GF-D8 (cell line): ENCODE results near the gene ANKRD40.
"Not testable (repeated sequence)": the region's sequence is repeated elsewhere in the genome, so short reads cannot be mapped to it uniquely, and the experiment has no call there.

Source experiments
- DNase-seq: peaks from one replicate; lab custom pipeline; 2025; lab: John Stamatoyannopoulos, UW

ANKRD40 gene

DNA sequence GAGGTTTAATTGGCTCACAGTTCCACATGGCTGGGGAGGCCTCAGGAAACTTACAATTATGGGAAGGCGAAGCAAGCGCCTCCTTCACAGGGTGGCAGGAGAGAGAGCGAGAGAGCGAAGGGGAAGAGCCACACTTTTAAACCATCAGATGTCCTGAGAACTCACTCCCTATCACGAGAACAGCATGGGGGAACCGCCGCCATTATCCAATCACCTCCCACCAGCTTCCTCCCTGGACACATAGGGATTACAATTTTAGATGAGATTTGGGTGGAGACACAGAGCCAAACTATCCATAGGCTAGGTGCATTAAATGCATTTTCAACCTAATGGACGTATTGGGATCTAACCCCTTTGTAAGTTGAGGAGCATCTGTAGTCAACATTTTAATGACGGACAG, 4.9 kb upstream of the ANKRD40 start:
- no peak for DNase-seq

DNA sequence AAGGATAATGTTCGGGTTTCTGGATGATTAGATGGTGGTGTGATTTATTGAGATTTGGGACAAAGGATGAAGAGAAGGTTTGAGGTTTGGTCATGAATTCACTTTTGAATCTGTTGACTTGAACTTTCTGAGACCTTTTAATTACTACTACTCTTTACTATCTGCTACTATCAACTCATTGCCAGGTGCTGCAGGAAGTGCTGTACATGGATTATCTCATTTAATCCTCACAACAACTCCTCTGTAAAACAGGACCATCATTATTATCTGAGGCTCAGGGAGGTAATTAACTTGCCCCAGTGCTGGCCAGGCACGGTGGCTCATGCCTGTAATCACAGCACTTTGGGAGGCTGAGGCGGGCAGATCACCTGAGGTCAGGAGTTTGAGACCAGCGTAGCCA, 2.9 kb upstream of the ANKRD40 start:
- DNase-seq: no peak

DNA sequence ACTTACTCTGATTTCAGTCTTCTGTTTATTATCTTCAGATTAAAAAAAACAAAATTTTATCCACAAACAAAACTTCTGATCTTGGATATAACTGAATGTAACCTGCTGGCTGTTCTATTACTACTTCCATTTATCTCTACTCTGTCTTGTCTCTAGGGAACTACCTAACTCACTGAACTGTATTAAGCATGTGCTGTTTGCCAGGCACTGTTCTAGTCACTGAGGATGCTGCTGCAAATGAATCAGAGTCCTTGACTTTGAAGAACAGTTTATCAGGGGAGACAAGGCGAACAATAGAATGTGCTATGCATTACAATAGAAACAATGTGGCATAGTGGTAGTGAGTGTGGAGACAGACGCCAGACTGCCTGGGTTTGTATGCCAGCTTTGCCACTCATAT, 2.3 kb upstream of the ANKRD40 start:
- DNase-seq: no peak

DNA sequence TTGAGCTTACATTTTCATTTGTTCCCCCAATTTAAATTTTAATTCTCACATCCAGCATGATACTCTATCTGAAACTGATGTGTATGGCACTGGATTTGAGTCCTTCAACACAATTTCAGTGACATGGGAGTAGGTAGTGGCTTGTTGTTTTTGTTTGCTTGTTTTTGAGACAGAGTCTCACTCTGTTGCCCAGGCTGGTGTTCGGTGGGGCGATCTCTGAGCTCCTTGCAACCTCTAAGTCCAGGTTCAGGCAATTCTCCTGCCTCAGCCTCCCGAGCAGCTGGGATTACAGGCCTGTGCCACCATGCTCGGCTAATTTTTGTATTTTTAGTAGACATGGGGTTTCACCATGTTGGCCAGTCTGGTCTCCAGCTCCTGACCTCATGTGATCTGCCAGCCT, 1.3 kb upstream of the ANKRD40 start:
- DNase-seq: not testable (repeated sequence)

DNA sequence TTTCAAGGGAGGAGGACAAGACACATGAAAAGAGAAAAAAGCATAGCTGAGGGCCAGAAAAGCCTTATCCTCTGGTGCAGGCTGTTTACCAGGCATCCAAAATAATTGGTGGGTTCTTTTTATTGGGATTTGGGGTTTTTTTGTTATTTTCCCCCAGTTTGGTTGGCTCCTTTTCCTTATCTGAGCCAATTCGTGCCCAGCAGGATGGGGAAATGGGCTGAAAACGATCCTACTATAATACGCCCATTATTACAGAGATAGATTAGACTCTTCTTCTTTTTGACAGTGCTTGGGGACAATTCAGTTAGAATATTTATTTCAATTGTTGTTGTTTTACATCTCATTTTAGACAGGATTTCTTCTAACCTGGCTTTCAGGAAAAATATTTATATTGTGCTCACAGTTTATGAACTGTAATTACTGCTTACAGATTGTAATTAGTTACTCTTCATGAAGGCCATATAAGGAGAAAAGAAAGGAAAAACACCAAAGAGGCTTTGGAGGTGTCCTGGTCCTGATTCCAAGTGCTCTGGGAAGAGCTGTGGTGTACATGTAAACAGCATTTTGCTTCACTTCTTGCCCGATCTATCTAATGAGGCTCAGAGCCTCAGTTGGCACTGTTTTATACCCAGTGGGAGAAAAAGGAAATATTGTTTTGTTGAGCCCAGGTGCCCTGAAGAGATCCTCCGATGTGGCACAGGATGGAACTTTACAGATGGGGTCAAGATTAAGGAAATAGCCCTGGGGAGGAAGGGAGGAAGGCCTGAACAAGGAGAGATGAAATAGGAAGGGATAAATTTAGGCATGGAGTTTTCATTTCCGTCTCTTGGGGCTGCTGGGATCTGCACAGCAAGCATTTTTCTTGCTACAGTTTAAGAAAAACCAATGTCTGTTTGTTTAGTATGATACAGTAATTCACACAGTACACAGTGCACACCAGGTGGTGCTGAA, 611 bp upstream of the ANKRD40 start:
- DNase-seq: peak; percentile 36

GRCh38 chr17:50703162-50703561, 4.6 kb downstream of the ANKRD40 start:
- DNase-seq: no peak

DNA sequence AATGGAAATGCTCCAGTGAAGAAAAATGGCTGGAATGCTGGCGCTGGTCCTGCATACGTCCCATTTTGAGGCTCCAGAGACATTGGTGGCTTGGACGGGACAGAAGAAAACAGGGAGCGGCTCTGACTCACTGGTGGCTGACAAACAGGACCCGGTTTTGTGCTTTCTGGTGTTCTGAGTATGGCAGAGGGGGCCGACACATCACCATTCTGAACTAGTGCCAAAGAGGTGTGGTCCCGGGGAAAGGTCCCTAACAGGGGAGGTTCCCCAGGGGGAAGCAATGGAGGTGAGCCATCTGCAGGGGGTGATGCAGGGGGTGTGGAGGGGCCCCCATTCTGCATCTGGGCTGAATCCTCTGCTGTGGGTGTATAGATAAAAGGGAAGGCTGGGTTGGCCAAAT, 8.3 kb downstream of the ANKRD40 start:
- no peak for DNase-seq

DNA sequence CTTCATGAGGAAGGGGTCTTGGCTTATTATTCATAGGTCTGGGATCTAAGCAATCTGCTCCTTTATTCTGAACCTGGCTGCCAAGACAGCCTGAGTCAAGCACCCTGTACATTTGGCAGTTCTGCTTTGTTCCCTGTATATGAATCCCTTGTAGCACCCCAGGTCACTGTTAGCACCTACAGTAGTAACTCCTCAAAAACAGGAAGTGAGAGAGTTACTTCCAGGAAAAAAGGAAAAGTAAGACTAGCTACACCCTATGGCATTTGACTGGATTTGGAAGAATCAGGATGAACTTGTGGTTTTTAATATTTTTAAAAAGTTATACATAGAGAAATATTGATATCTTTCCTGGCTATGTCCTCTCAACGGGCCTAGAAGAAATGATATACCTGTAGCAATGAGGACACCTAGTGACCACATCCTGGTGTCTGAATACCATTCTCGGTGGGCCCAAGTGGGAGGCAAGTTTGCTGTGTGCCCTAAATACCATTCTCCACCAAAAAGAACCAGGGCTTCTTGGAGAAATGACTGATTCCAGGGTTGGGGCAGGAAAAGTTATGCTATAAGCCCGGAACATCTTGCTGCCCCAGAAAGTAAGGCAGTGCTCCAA, 9.9 kb downstream of the ANKRD40 start:
- DNase-seq: no peak

DNA sequence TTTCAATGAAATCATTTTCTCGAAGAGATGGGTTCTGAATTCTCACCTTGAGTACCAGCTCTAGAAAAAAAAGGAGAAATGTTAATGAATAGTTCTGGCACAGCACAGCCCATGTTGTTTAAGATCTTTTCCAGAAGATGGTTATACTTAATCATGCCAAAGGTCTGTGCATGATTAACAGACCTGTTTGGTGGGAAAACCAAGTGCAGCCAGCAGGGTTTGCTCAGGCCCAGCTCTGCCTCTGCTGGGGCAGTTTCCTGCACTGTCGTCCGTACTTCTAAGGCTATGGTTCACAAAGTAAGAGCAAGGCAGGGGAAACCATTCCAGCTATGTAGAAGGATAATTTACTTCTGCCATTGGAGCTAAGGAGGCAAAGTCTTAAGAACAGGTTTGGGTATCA, 10.7 kb downstream of the ANKRD40 start:
- no peak for DNase-seq

- DNase-seq: no peak
Measured at GRCh38 chr17:50696365-50696879, 11.3 kb downstream of the ANKRD40 start.

- DNase-seq: no peak
Measured at GRCh38 chr17:50693036-50693682, 14.6 kb downstream of the ANKRD40 start.

- DNase-seq: no peak
Measured at GRCh38 chr17:50692448-50693035, 15.2 kb downstream of the ANKRD40 start.

GRCh38 chr17:50691550-50692447, 15.9 kb downstream of the ANKRD40 start:
- no peak for DNase-seq

- DNase-seq: no peak
Measured at GRCh38 chr17:50690887-50691549, 16.7 kb downstream of the ANKRD40 start.

GRCh38 chr17:50689956-50690886, 17.5 kb downstream of the ANKRD40 start:
- DNase-seq: no peak

- no peak for DNase-seq
Measured at GRCh38 chr17:50689251-50689650, 18.5 kb downstream of the ANKRD40 start.

DNA sequence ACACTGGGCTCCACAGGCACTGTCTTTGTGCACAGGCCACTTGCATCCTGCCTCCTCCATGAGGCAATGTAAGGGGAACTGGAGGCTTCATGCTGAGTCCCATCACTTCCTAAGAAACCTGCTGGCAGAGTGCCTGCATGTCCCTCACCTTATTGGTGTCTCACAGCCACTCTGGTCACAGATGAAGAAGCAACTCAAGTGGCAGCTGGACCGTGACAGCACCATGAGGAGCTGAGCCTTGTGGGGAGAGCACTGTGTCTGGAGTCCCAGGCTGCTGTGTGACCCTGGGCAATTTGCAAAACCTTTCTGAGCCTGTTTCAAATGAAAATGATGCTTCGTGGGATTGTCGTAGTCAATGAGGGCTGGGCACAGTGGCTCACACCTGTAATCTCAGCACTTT, 19.5 kb downstream of the ANKRD40 start:
- no peak for DNase-seq

DNA sequence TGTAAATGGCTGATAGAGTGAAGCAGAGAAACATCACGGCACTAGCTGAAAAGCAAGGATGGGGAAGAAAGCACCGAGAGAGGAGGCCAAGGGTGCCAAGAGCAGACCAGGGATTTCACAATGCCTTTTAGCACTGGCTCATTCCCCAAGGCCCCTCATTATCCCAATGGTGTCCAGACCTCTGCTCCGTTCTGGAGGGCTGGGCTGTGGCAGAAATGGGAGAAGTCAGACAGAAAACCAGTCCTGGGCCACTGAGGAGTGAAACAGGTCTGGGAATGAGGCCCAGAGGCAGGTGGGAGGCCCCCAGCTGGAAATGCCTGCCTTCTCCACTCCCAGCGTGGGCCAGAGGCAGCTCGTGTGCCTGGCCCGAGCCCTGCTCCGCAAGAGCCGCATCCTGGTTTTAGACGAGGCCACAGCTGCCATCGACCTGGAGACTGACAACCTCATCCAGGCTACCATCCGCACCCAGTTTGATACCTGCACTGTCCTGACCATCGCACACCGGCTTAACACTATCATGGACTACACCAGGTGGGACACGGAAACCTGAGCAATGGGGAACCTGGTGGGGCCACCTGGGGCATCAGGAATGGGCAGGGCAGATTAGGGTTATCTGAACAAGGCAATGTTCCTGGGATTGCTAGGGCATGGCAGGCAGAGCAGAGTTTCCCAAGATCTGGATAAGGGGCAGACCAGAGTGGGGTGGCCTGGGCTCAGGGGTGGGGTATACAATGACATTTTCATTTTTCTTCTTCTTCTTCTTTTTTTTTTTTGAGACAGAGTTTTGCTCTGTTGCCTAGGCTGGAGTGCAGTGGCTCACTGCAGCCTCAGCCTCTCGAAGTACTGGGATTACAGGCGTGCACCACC, 20.3 kb downstream of the ANKRD40 start:
- no peak for DNase-seq
